GM18873 (cell line): ENCODE measurements around the gene TNRC6A.
"Not testable (repeated sequence)": the region's sequence is repeated elsewhere in the genome, so short reads cannot be mapped to it uniquely, and the experiment has no call there.

Experiments used
- ATAC-seq: cut with Tn5 transposase; IDR thresholded peaks from one replicate; pipeline ENCODE4 v1.9.1; 2021; ENCODE audit warnings: mild to moderate bottlenecking, moderate library complexity, moderate number of reproducible peaks; ENCODE audit not compliant: unreplicated experiment, low FRiP score

Gene TNRC6A

DNA sequence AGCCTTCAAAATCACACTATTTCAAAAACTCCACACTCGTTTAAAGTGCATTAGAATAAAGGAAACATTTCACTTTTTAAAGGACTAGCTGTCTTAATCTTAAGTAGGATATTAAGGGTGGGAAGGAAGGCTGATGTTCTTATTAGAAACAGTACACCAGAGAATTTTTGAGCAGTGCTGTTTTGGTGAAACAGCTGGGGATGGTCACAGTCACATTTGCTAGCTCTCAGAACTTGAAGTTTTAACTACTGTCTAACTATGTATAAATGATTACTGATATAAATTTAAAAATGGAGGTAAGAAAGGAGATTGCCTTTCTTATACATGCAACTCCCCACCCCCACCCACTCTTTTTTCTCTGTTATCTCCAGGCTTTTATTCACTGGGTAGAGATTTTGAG, 77.8 kb downstream of the TNRC6A start:
- no peak for ATAC-seq

GRCh38 chr16:24810951-24811843, 81.7 kb downstream of the TNRC6A start:
- no peak for ATAC-seq

GRCh38 chr16:24812813-24813212, 83.4 kb downstream of the TNRC6A start:
- not testable (repeated sequence) for ATAC-seq

GRCh38 chr16:24815021-24815420, 85.6 kb downstream of the TNRC6A start:
- ATAC-seq: no peak

GRCh38 chr16:24816688-24817087, 87.2 kb downstream of the TNRC6A start:
- ATAC-seq: no peak

DNA sequence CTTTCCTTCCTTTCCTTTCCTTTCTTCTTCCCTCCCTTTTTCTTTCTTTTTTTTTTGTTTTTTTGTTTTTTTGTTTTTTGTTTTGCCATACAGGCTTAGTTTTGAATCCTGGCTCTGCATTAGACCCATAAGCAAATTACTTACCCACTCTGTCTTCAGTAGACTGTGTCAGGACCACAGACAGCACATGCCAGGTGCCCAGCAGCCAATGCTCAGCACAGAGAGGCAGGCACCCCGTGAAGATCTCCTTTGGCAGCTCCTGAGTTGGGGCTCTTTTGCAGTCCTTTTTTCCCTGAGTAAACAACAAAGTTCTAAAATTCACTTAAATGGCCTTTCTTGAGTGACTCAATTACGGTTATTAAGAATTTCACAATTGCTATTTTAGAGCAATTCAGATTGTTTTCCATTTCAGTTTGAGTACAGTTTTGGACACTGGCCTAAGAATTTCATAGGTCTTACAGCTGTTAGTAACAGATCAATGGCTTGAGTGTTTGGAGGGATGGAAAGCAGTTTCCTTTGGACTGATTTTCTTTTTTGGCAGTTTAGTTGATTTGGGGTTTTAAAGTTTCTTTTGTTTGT, 90.1 kb downstream of the TNRC6A start:
- no peak for ATAC-seq

DNA sequence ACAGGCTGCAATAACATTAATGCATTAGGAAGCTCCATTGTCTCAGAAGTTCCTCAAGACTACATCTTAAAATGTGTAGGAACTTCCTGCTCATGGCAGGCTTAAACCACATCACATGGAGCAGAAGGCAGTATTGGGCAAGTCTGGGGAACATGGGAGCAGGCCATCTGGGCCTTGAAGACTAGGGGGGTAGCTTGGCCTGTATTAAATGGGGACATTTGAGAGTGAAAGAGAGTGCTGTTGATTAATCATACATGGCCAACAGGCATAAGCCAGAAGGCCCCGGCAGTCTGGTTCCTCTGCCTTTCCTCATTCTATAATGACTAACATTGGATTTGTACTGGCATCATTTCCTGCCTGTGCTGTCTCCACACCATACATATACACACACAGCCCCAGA, 91.1 kb downstream of the TNRC6A start:
- ATAC-seq: no peak

DNA sequence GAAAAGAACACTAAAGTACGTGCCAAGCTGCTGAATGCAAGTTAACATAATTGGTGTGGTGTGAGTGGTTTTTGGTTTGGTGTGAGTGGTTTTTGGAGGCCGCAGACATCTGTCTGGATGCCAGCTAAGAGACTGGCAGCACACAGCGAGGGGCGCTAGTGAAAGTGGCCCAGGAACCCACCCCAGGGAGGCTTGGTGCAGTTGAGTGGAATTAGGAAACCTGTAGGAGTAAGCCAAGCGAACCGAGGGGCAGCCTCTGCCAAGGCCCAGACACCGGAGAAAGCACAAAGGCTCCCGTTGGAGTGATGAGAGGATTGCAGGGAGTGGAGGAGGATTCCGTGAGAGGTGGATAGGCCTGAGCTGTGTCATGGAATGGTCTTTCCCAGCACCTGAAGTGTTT, 91.7 kb downstream of the TNRC6A start:
- ATAC-seq: no peak

DNA sequence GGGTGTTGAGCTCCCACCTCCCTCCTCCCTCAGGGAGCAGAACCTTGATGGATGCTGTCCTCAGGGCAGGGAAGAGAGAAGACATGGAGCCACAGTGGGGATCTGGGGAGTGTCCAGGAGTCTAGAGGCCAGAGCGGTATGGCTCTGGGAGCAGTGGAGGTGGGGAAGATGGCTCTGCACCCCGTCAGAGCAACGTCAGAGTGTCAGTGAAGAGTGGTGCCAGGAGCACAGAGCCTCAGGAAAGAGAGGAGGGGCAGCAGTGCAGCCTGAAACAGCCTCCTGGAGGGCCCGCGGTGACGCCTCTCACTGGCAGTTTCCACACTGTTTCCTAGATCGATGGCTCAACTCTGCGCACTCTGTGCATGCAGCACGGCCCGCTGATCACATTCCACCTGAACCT, 93.1 kb downstream of the TNRC6A start:
- no peak for ATAC-seq

DNA sequence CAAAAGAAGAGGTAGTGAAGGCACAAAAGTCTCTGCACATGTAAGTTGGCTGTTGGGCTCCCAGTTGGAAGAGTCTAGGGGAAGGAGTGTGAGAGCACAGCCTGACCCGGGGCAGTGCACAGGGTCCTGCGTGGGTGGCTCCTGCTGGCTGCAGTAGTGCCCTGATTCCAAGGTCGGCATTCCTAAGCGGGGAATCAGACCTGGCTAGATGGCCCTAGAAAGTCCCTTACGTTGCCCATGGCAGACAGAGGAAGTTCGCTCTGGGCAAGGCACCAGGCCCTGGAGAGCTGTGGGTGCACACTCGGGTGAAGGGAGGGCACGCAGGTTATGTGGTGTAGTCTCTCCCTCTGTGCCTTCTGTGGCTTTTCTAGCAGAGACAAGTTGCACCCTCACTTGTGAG, 93.5 kb downstream of the TNRC6A start:
- ATAC-seq: no peak

DNA sequence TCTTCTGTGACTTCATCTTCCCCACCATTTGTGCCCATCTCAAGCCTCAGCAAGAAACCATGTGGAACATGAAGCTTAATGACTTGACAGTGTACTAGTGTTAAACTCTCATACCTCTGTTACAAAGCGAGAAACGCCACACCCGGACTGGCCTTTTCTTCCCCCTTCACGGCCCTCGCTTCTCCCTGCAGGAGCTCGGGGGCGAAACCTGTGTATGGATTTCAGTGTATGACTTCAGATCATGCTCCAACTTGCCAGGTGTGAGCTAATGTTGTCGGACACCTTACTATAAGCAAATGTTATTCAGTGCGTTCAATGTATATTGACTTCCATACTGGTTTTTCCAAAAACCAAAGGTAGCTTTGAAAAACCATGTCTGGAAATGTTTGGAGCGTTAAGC, 96.2 kb downstream of the TNRC6A start:
- ATAC-seq: no peak

DNA sequence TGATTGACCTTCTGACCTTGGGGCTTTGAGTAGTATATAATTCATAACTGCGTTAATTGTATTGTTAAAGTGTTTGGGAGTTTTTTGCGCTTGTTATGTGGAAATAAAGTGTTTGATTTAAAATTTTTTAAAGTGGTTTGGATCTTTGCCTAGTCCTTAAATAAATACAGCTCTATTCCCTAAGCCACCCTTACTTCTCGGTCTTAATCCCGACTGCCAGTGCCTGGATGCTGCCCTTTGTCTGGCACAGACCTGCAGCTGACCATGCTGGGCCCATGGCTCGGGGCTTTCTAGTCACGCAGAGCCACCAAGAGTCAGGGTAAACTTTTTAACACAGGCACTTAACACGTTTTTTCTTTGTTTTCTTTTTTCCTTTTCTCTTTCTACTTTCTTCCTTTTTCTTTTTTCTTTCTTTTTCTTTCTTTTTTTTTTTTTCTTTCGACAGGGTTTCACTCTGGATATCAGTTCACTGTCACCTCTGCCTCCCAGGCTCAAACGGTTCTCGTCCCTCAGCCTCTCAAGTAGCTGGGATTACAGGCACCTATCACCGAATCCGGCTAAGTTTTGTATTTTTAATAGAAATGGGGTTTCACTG, 96.7 kb downstream of the TNRC6A start:
- no peak for ATAC-seq

DNA sequence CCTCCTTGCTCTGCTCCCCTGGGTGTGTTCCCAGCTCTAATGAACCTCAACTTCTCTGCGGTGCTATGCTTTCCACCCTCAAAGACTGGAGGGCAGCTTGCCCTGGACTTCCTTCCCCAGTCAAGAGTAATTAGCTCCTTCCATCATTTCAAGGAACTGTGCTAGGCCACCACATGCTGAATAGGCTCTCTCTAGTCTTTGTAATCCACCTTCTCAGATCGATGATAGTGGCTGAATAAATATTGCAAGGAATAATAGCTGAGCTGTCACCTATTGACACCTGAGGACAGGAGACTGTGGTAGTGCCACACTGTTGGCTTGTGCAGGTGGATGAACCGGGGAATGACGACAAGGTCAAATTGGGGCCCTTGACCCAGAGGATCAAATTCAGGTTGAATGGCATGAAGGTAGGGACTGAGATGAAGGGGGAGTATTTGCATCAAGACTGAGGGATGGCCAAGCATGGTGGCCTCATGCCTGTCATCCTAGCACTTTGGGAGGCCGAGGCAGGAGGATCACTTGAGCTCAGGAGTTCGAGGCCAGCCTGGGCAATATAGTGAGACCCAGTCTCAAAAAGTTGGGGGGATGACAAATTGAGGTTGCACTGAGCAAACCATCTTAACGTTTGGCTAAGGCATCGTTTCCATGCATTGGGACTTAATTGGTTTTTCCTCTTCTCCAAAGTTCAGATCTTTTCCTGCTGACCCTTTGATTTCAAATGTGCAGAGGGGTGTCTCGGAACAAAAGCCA, 97.5 kb downstream of the TNRC6A start:
- ATAC-seq: no peak

GRCh38 chr16:24829153-24829552, 99.7 kb downstream of the TNRC6A start:
- no peak for ATAC-seq

GRCh38 chr16:24833352-24833751, 103.9 kb downstream of the TNRC6A start:
- no peak for ATAC-seq

- ATAC-seq: no peak
Observed at GRCh38 chr16:24834459-24835335, 105.2 kb downstream of the TNRC6A start.

DNA sequence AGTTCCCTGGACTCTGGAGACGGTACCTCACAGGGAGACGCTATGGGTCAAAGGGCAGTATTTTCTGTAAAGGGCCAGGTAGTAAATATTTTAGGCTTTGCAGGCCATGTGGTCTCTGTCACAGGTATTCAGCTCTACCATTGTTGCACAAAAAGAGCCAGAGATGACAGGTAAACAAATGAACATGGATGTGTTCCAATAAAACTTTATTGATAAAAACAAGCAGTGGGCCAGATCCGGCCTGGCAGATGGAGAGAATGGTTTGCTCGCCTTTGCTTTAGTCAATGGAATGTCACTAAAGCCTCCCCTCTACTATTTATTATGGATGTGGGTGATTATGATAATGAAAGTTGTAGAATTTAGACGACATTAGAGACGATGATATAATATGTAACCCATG, 107.4 kb downstream of the TNRC6A start:
- no peak for ATAC-seq

DNA sequence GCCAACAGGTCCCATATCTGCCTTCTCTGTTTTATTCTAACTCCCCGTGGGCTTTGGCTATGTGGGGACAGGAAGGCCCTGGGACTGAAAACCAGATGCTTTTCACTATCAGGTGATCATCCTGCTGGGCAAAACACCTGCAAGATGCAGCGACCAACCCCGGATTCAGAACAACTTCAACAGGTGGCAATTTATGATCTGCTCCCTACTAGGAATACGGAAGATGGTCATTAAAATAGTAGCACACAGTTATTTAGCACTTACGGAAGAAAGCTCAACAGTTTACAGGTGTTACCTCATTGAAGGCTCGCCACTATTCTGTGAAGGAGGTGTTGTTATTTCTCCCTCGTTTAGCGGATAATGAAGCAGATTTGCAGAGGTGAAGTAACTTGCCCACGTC, 108.5 kb downstream of the TNRC6A start:
- no peak for ATAC-seq

GRCh38 chr16:24838554-24839266, 109.3 kb downstream of the TNRC6A start:
- ATAC-seq: no peak
